HepG2 (cell line): ENCODE results near the gene WDR45B. TPM values are rescaled to one million over a fixed set of nuclear protein-coding genes. Genes with fewer than 3 reads are reported as not detected.

Source experiments
- ATAC-seq: fragments of 200-7000 bp; cut with Tn5 transposase; 3 replicates; pipeline ENCODE4 v1.9.1; 2020; ENCODE audit warnings: mild to moderate bottlenecking, moderate library complexity
- BruUV-seq: library from RNA; stranded (reverse); fragments of 400-500 nt; replicated peaks from 2 replicates; lab custom pipeline; 2021; lab: Mats Ljungman, UMichigan
- CTCF ChIA-PET: fragments of 300-600 bp; formaldehyde crosslinking; extraction: SDS; loops from one replicate; lab custom pipeline; 2021; ENCODE audit warnings: low total read pairs, inconsistent platforms, low intra/inter-chr PET ratio; lab: Yijun Ruan, JAX
- POLR2A ChIA-PET: fragments of 350-600 bp; sonication (Branson Sonifier 250); formaldehyde crosslinking; loops from one replicate; lab custom pipeline; 2020; ENCODE audit warnings: antibody characterized with exemption, inconsistent platforms; lab: Yijun Ruan, JAX
- DNase-seq: peaks from one replicate; pipeline ENCODE4 v3.0.0-alpha.2; 2015; ENCODE audit warnings: low spot score
- FAIRE-seq: peaks from 3 replicates; lab custom pipeline; 2011; peaks lifted over from hg19 to GRCh38; lab: Jason Lieb, UNC
- H2AFZ ChIP-seq: one replicate; pipeline ENCODE4 v1.6.1; 2011; ENCODE audit warnings: low read length, inconsistent platforms
- H3K27ac ChIP-seq: fragments of 300-600 bp; 3 replicates; pipeline ENCODE4 v1.8.0; 2011; ENCODE audit warnings: mixed run types, mild to moderate bottlenecking, mixed read lengths, low read length, inconsistent platforms; ENCODE audit not compliant: insufficient read depth; ENCODE audit errors: extremely low read length
- H3K27me3 ChIP-seq, 2 experiments: fragments of 200-600 bp in 1 of 2; 2 replicates in 1 of 2; 3 replicates in 1 of 2; pipeline versions ENCODE4 v1.6.0 to v1.8.0; 2011; ENCODE audit warnings: low read length in 2 of 2, mild to moderate bottlenecking in 2 of 2, moderate library complexity in 2 of 2, inconsistent platforms in 1 of 2; ENCODE audit not compliant: insufficient read depth in 2 of 2, control insufficient read depth in 1 of 2
- H3K36me3 ChIP-seq, 2 experiments: fragments of 200-600 bp in 1 of 2; replicated peaks in 1 of 2; 2 replicates in 1 of 2; 3 replicates in 1 of 2; pipeline versions ENCODE4 v1.5.1 to v1.8.0; 2011; ENCODE audit warnings: low read length in 2 of 2, inconsistent platforms in 1 of 2; ENCODE audit not compliant: insufficient read depth in 2 of 2, control insufficient read depth in 1 of 2
- H3K4me1 ChIP-seq: 2 replicates; pipeline ENCODE4 v1.5.1; 2012; ENCODE audit warnings: low read length, inconsistent platforms; ENCODE audit not compliant: insufficient read depth
- H3K4me2 ChIP-seq: 2 replicates; pipeline ENCODE4 v1.6.0; 2011; ENCODE audit warnings: low read depth, low read length, inconsistent platforms
- H3K4me3 ChIP-seq, 3 experiments: fragments of 200-600 bp in 1 of 3; sonication (generic), shearing (Covaris generic) in 1 of 3; replicated peaks in 1 of 3; 2 replicates each; pipeline ENCODE4 v1.5.1; 2011 to 2016; ENCODE audit warnings: low read length in 3 of 3, inconsistent platforms in 2 of 3, low read depth in 2 of 3, mild to moderate bottlenecking in 2 of 3, control low read depth in 1 of 3, mixed read lengths in 1 of 3; ENCODE audit not compliant: insufficient read depth in 1 of 3
- H3K79me2 ChIP-seq: one replicate; pipeline ENCODE4 v1.6.1; 2011; ENCODE audit warnings: low read length, inconsistent platforms; ENCODE audit not compliant: insufficient read depth
- H3K9ac ChIP-seq: 2 replicates; pipeline ENCODE4 v1.6.0; 2011; ENCODE audit warnings: mild to moderate bottlenecking, low read depth, low read length, inconsistent platforms; ENCODE audit not compliant: insufficient read depth
- H3K9me3 ChIP-seq: 2 replicates; pipeline ENCODE4 v1.5.1; 2012; ENCODE audit warnings: mild to moderate bottlenecking, low read length
- H4K20me1 ChIP-seq: 2 replicates; pipeline ENCODE4 v1.6.0; 2011; ENCODE audit warnings: inconsistent platforms, mild to moderate bottlenecking, low read length, moderate library complexity; ENCODE audit not compliant: insufficient read depth
- HOXA9 ChIP-seq: sonication (generic); formaldehyde crosslinking; IDR thresholded peaks from 2 replicates; pipeline ENCODE4 v1.8.1; 2022; ENCODE audit warnings: missing genetic modification reagents, mild to moderate bottlenecking, moderate library complexity, borderline replicate concordance
- IRF9 ChIP-seq: sonication (generic); formaldehyde crosslinking; IDR thresholded peaks from 2 replicates; pipeline ENCODE4 v1.8.0; 2022; ENCODE audit warnings: missing genetic modification reagents, mild to moderate bottlenecking, borderline replicate concordance
- MAX ChIP-seq: IDR thresholded peaks from 2 replicates; pipeline ENCODE4 v1.6.1; 2012; ENCODE audit warnings: inconsistent platforms
- NKX3-1 ChIP-seq: sonication (generic); formaldehyde crosslinking; IDR thresholded peaks from 2 replicates; pipeline ENCODE4 v1.5.0; 2020; ENCODE audit warnings: missing genetic modification reagents
- SNAPC2 ChIP-seq: sonication (generic); formaldehyde crosslinking; IDR thresholded peaks from 2 replicates; pipeline ENCODE4 v1.8.1; 2022; ENCODE audit warnings: mild to moderate bottlenecking, missing genetic modification reagents
- TRAFD1 ChIP-seq: sonication (generic); formaldehyde crosslinking; IDR thresholded peaks from 2 replicates; pipeline ENCODE4 v1.5.1; 2020; ENCODE audit warnings: missing genetic modification reagents, mild to moderate bottlenecking, borderline replicate concordance
- ZMAT3 ChIP-seq: sonication (generic); formaldehyde crosslinking; conservative IDR thresholded peaks from 2 replicates; pipeline ENCODE4 v1.7.0; 2021; ENCODE audit warnings: missing genetic modification reagents
- ZNF10 ChIP-seq: sonication (generic); formaldehyde crosslinking; IDR thresholded peaks from 2 replicates; pipeline ENCODE4 v1.4.0; 2020; ENCODE audit warnings: mild to moderate bottlenecking, low read depth, missing genetic modification reagents, borderline replicate concordance
- ZNF407 ChIP-seq: sonication (generic); formaldehyde crosslinking; IDR thresholded peaks from one replicate; pipeline ENCODE4 v1.5.1; 2020; ENCODE audit warnings: mild to moderate bottlenecking, missing genetic modification reagents; ENCODE audit errors: not compliant biosample characterization
- ZSCAN21 ChIP-seq: sonication (generic); formaldehyde crosslinking; IDR thresholded peaks from 2 replicates; pipeline ENCODE4 v1.8.0; 2022; ENCODE audit warnings: mild to moderate bottlenecking, missing genetic modification reagents, moderate library complexity, borderline replicate concordance
- WGBS: methylation state at CpG from one replicate; pipeline ENCODE4 v1.1.6; 2017; ENCODE audit warnings: low lambda C conversion rate; 5-methylcytosine and 5-hydroxymethylcytosine counted together
- in situ Hi-C: cut with HindIII; loops from 2 replicates; pipeline ENCODE4 v1.10.0; 2017; ENCODE audit warnings: low pct_unique_long_range_greater_than_20kb; ENCODE audit not compliant: extremely low pct_ligation_motif_present
- intact Hi-C: fragments of 100-400 bp; cut with micrococcal nuclease; formaldehyde crosslinking; loops from one replicate; pipeline ENCODE4 v1.10.0; 2022; ENCODE audit not compliant: unreplicated experiment
- polyA plus RNA-seq, 8 experiments: library from polyadenylated mRNA; depleted of rRNA in 3 of 8; stranded (reverse) in 7 of 8; unstranded in 1 of 8; fragments of >200 nt; fragmentation: Illumina TruSeq in 4 of 8; extraction: Trizol in 4 of 8; gene quantifications; 2 replicates each; pipeline versions ENCODE4 v1.2.1 to v1.2.3, GENCODE V29; 2011 to 2016; ENCODE audit warnings: low read depth in 4 of 8, missing spikeins in 1 of 8, mixed read lengths in 1 of 8; ENCODE audit not compliant: insufficient read depth in 1 of 8
- total RNA-seq, 5 experiments: library from RNA; depleted of rRNA; stranded (reverse); fragments of >200 nt; fragmentation: Illumina TruSeq; extraction: Trizol; gene quantifications; 2 replicates each; pipeline ENCODE4 v1.2.3, GENCODE V29; 2016; ENCODE audit warnings: low read depth in 1 of 5

WDR45B gene
- total and polyA plus RNA-seq, 2 of the 13 experiments (the other 11 are each of a cell fraction or from before 2014, with no cell fraction given), result 86.2 to 155 TPM

- TF ChIP-seq ZNF407 (CRISPR knock-in tag), result no peak
- no peak for TF ChIP-seq MAX
These were observed 16.0 kb upstream of the WDR45B start (continued) for GRCh38 chr17:82664276-82664575.

GRCh38 chr17:82663381-82664275 is 15.4 kb upstream of the WDR45B start:
- POLR2A ChIA-PET, result no interaction called here
- DNase-seq (no peak), FAIRE-seq (no peak), ATAC-seq (no peak)
- intact Hi-C loops (no loop called here), in situ Hi-C loops (no loop called here)
- Histone ChIP-seq H3K27me3 (no peaks in the 10 kb centered on the region), H3K36me3 (no peaks in the 10 kb centered on the region), H3K27ac (no peak overlapping the region), H3K9me3 (no peaks in the 10 kb centered on the region), H3K4me3 (no peak overlapping the region), H3K9ac (no peak overlapping the region), H3K4me2 (no peak overlapping the region), H2AFZ (no peak overlapping the region), H3K79me2 (no peaks in the 10 kb centered on the region), H3K4me1 (peaks cover 5% of the 10 kb centered on the region), H4K20me1 (no peaks in the 10 kb centered on the region)
- no TSS peak for BruUV-seq
- CTCF ChIA-PET, result no interaction called here
- 77% methylated on average over 36 of the region's 39 CpGs for WGBS
- no peak for TF ChIP-seq IRF9 (CRISPR knock-in tag)
- TF ChIP-seq SNAPC2 (CRISPR knock-in tag), result no peak
- no peak for TF ChIP-seq ZSCAN21 (CRISPR knock-in tag)
- no peak for TF ChIP-seq ZMAT3 (CRISPR knock-in tag)
- no peak for TF ChIP-seq ZNF10 (CRISPR knock-in tag)
- TF ChIP-seq HOXA9, result no peak
- no peak for TF ChIP-seq TRAFD1 (CRISPR knock-in tag)
- no peak for TF ChIP-seq NKX3-1 (CRISPR knock-in tag)
